Endothelial cell of umbilical vein (primary cell): ENCODE data around the gene SUFU. TPM values are rescaled to one million over a fixed set of nuclear protein-coding genes. Genes with fewer than 3 reads are reported as not detected.

Experiments used
- BruUV-seq: library from RNA; stranded (reverse); fragments of 400-500 nt; replicated peaks from 2 replicates; lab custom pipeline; 2021; lab: Mats Ljungman, UMichigan
- CTCF ChIA-PET: fragments of 300-600, 350-600 bp; sonication (Branson Sonifier 250); formaldehyde crosslinking; loops from one replicate; lab custom pipeline; 2021; ENCODE audit warnings: antibody characterized with exemption, inconsistent platforms; lab: Charles Lee
- POLR2A ChIA-PET: fragments of 300-600, 350-600 bp; sonication (Branson Sonifier 250); formaldehyde crosslinking; loops from one replicate; lab custom pipeline; 2021; ENCODE audit warnings: antibody characterized with exemption, inconsistent platforms; lab: Charles Lee
- DNase-seq: peaks from one replicate; pipeline ENCODE4 v3.0.0-alpha.2; 2011; ENCODE audit warnings: low read depth, low spot score
- FAIRE-seq: peaks from 2 replicates; lab custom pipeline; 2011; peaks lifted over from hg19 to GRCh38; lab: Jason Lieb, UNC
- H2AFZ ChIP-seq: 2 replicates; pipeline ENCODE4 v1.6.0; 2012; ENCODE audit warnings: low read depth, low read length, control low read depth, inconsistent platforms
- H3K27ac ChIP-seq: 2 replicates; pipeline ENCODE4 v1.5.1; 2011; ENCODE audit warnings: low read depth, mild to moderate bottlenecking, control low read depth, low read length, moderate library complexity; ENCODE audit not compliant: insufficient read depth
- H3K27me3 ChIP-seq, 2 experiments: 2 replicates each; pipeline versions ENCODE4 v1.6.0 to v1.6.1; 2011; ENCODE audit warnings: low read length in 2 of 2, mixed read lengths in 1 of 2; ENCODE audit not compliant: control insufficient read depth in 2 of 2, insufficient read depth in 2 of 2
- H3K36me3 ChIP-seq, 2 experiments: 2 replicates in 1 of 2; 3 replicates in 1 of 2; pipeline ENCODE4 v1.5.1; 2011; ENCODE audit warnings: low read length in 2 of 2, mild to moderate bottlenecking in 1 of 2, moderate library complexity in 1 of 2; ENCODE audit not compliant: control insufficient read depth in 2 of 2, insufficient read depth in 2 of 2; ENCODE audit errors: extremely low read depth in 1 of 2
- H3K4me1 ChIP-seq: 3 replicates; pipeline ENCODE4 v1.5.1; 2011; ENCODE audit warnings: mild to moderate bottlenecking, low read length; ENCODE audit not compliant: control insufficient read depth, insufficient read depth; ENCODE audit errors: extremely low read depth
- H3K4me2 ChIP-seq: 2 replicates; pipeline ENCODE4 v1.6.1; 2011; ENCODE audit warnings: low read length, control low read depth, mixed read lengths; ENCODE audit not compliant: insufficient read depth
- H3K4me3 ChIP-seq, 3 experiments: fragments of 200-600 bp in 1 of 3; sonication (generic), shearing (Covaris generic) in 1 of 3; replicated peaks in 1 of 3; 2 replicates each; pipeline ENCODE4 v1.5.1; 2011 to 2016; ENCODE audit warnings: control low read depth in 3 of 3, low read length in 3 of 3, mild to moderate bottlenecking in 2 of 3, inconsistent platforms in 1 of 3, low read depth in 1 of 3, moderate library complexity in 1 of 3; ENCODE audit not compliant: insufficient read depth in 1 of 3
- H3K79me2 ChIP-seq: 2 replicates; pipeline ENCODE4 v1.6.0; 2012; ENCODE audit warnings: low read length, inconsistent platforms; ENCODE audit not compliant: control insufficient read depth, insufficient read depth
- H3K9ac ChIP-seq: replicated peaks from 2 replicates; pipeline ENCODE3; 2011; ENCODE audit warnings: low read length, control low read depth; ENCODE audit not compliant: insufficient read depth; ENCODE audit errors: extremely low read depth
- H3K9me1 ChIP-seq: replicated peaks from 3 replicates; pipeline ENCODE4 v1.6.0; 2011; ENCODE audit warnings: mild to moderate bottlenecking, low read length; ENCODE audit not compliant: control insufficient read depth, insufficient read depth; ENCODE audit errors: extremely low read depth
- H3K9me3 ChIP-seq: replicated peaks from 2 replicates; pipeline ENCODE4 v1.5.1; 2012; ENCODE audit warnings: low read length, inconsistent platforms; ENCODE audit not compliant: control insufficient read depth, insufficient read depth
- H4K20me1 ChIP-seq: replicated peaks from 2 replicates; pipeline ENCODE3; 2011; ENCODE audit warnings: mild to moderate bottlenecking, low read length; ENCODE audit not compliant: control insufficient read depth, insufficient read depth; ENCODE audit errors: extremely low read depth
- CTCF ChIP-seq, 2 donors: IDR thresholded peaks; 1 replicate in 1 of 2; 2 replicates in 1 of 2; pipeline ENCODE4 v1.5.1; 2011; ENCODE audit warnings: low read length in 2 of 2, mild to moderate bottlenecking in 2 of 2, moderate library complexity in 2 of 2, control low read depth in 1 of 2, inconsistent platforms in 1 of 2, low read depth in 1 of 2; ENCODE audit not compliant: insufficient read depth in 1 of 2; ENCODE audit errors: extremely low read depth in 1 of 2
- EZH2 ChIP-seq: IDR thresholded peaks from 2 replicates; pipeline ENCODE4 v1.6.1; 2012; ENCODE audit warnings: borderline replicate concordance, low read depth, mild to moderate bottlenecking, moderate library complexity, low read length, inconsistent platforms; ENCODE audit not compliant: severe bottlenecking
- FOS ChIP-seq: IDR thresholded peaks from 2 replicates; pipeline ENCODE4 v1.6.1; 2011; ENCODE audit warnings: mild to moderate bottlenecking, low read length, moderate library complexity, borderline replicate concordance; ENCODE audit not compliant: insufficient read depth
- GATA2 ChIP-seq: IDR thresholded peaks from 2 replicates; pipeline ENCODE4 v1.7.0; 2011; ENCODE audit warnings: low read depth, mild to moderate bottlenecking, moderate library complexity, mixed read lengths, low read length; ENCODE audit not compliant: insufficient read length, insufficient read depth
- JUN ChIP-seq: IDR thresholded peaks from 2 replicates; pipeline ENCODE4 v1.6.1; 2011; ENCODE audit warnings: borderline replicate concordance, low read depth; ENCODE audit not compliant: insufficient read length, insufficient read depth
- MAX ChIP-seq: IDR thresholded peaks from 2 replicates; pipeline ENCODE4 v1.6.1; 2011; ENCODE audit not compliant: insufficient read depth, insufficient read length
- MYC ChIP-seq: IDR thresholded peaks from one replicate; pipeline ENCODE4 v1.6.1; 2011; ENCODE audit warnings: mild to moderate bottlenecking, low read depth, low read length
- POLR2A ChIP-seq: IDR thresholded peaks from 2 replicates; pipeline ENCODE4 v1.6.1; 2012; ENCODE audit warnings: low read depth, mild to moderate bottlenecking, control low read depth, low read length
- POLR2AphosphoS5 ChIP-seq: IDR thresholded peaks from 2 replicates; pipeline ENCODE4 v1.6.1; 2012; ENCODE audit warnings: low read depth, mild to moderate bottlenecking, control low read depth, low read length, moderate library complexity; ENCODE audit not compliant: insufficient read depth
- dilution Hi-C: fragments of 300-500 bp; cut with MboI; formaldehyde crosslinking; loops from one replicate; pipeline ENCODE4 v1.15.0; 2019; ENCODE audit warnings: low sequenced_read_pairs; ENCODE audit not compliant: extremely low pct_ligation_motif_present
- intact Hi-C: fragments of 100-400 bp; cut with micrococcal nuclease; formaldehyde crosslinking; loops from one replicate; pipeline ENCODE4 v1.10.0; 2022
- polyA plus RNA-seq, 4 experiments: library from polyadenylated mRNA; depleted of rRNA in 3 of 4; stranded (reverse) in 3 of 4; unstranded in 1 of 4; fragments of >200 nt; gene quantifications; 2 replicates each; pipeline versions ENCODE4 v1.2.1 to v1.2.3, GENCODE V29; 2011 to 2012; ENCODE audit warnings: missing spikeins in 1 of 4
- total RNA-seq: library from RNA; stranded (reverse); gene quantifications from 2 replicates; pipeline ENCODE4 v1.2.3, GENCODE V29; 2021

The SUFU gene
- total and polyA plus RNA-seq, 2 donors (not counting 3 experiments of a cell fraction or from before 2014, with no cell fraction given): 10.1 to 16.3 TPM

- no peak for FAIRE-seq
- Histone ChIP-seq H4K20me1 (no peaks in the 10 kb centered on the region), H2AFZ (peak overlapping the region; percentile 94), H3K36me3 (no peaks in the 10 kb centered on the region), H3K4me1 (peaks cover 7% of the 10 kb centered on the region), H3K9me3 (no peaks in the 10 kb centered on the region), H3K4me3 (peak overlapping the region in 2 of 3 experiments; percentile 50 to 55), H3K9me1 (no peaks in the 10 kb centered on the region), H3K27ac (no peak overlapping the region), H3K79me2 (no peaks in the 10 kb centered on the region), H3K27me3 (peaks cover 0 to 4% of the 10 kb centered on the region in 2 experiments), H3K9ac (peak overlapping the region; percentile 34), H3K4me2 (peak overlapping the region; percentile 84)
- intact Hi-C loops (no loop called here), dilution Hi-C loops (no loop called here)
- TF ChIP-seq MAX: no peak
- no peak for TF ChIP-seq POLR2A
- TF ChIP-seq FOS: no peak
- no peak for TF ChIP-seq EZH2
- TF ChIP-seq POLR2AphosphoS5: no peak
- TF ChIP-seq GATA2: no peak
- no peak for TF ChIP-seq CTCF (IDR thresholded peaks at IDR 0.05; ENCODE audit: extremely low read depth in 1 of 2, insufficient read depth in 1 of 2, low read depth in 1 of 2, low read length in 2 of 2)
- no peak for TF ChIP-seq JUN
- TF ChIP-seq MYC: no peak
- no peak for DNase-seq
- ChIA-PET CTCF (interaction anchor here (1.1 to 2.7 kb wide), 5 partner anchors 9 to 123 kb away, joined by 5 to 16 read pairs (median 5); partner anchors contain the start of gene C10orf95), POLR2A (no interaction called here)
- BruUV-seq: no TSS peak
Observed at GRCh38 chr10:102460836-102461186, 43.0 kb upstream of the SUFU start.
